LoVo (cell line): ENCODE data around the gene MAP3K4.

ENCODE experiments used
- DNase-seq: peaks from one replicate; pipeline ENCODE4 v3.0.0-alpha.2; 2016; ENCODE audit warnings: low spot score

MAP3K4 gene

GRCh38 chr6:161000632-161001031, 9.1 kb downstream of the MAP3K4 start:
- no peak for DNase-seq

GRCh38 chr6:161001421-161001820, 9.9 kb downstream of the MAP3K4 start:
- no peak for DNase-seq

GRCh38 chr6:161003336-161003735, 11.8 kb downstream of the MAP3K4 start:
- DNase-seq: no peak

GRCh38 chr6:161008245-161008644, 16.7 kb downstream of the MAP3K4 start:
- DNase-seq: no peak

- no peak for DNase-seq
These were observed 18.4 kb downstream of the MAP3K4 start for GRCh38 chr6:161009991-161010390.

- DNase-seq: no peak
These were observed 18.8 kb downstream of the MAP3K4 start for GRCh38 chr6:161010418-161010817.

- DNase-seq: no peak
These were observed 20.2 kb downstream of the MAP3K4 start for GRCh38 chr6:161011492-161012480.

GRCh38 chr6:161013695-161014094, 22.1 kb downstream of the MAP3K4 start:
- no peak for DNase-seq

GRCh38 chr6:161017766-161018564, 26.4 kb downstream of the MAP3K4 start:
- DNase-seq: no peak

GRCh38 chr6:161019324-161019839, 27.8 kb downstream of the MAP3K4 start:
- no peak for DNase-seq

- DNase-seq: no peak
These were observed 30.0 kb downstream of the MAP3K4 start for GRCh38 chr6:161021543-161021942.

- no peak for DNase-seq
These were observed 30.6 kb downstream of the MAP3K4 start for GRCh38 chr6:161021998-161022743.

GRCh38 chr6:161023316-161023715, 31.7 kb downstream of the MAP3K4 start:
- DNase-seq: no peak

GRCh38 chr6:161024364-161024920, 32.9 kb downstream of the MAP3K4 start:
- DNase-seq: no peak

- no peak for DNase-seq
These were observed 35.8 kb downstream of the MAP3K4 start for GRCh38 chr6:161027385-161027784.

- DNase-seq: no peak
These were observed 37.7 kb downstream of the MAP3K4 start for GRCh38 chr6:161029195-161029809.

- no peak for DNase-seq
These were observed 40.3 kb downstream of the MAP3K4 start for GRCh38 chr6:161031721-161032495.

- DNase-seq: no peak
These were observed 42.1 kb downstream of the MAP3K4 start for GRCh38 chr6:161033667-161034066.

GRCh38 chr6:161035182-161035980, 43.8 kb downstream of the MAP3K4 start:
- no peak for DNase-seq

GRCh38 chr6:161035981-161036263, 44.4 kb downstream of the MAP3K4 start:
- DNase-seq: no peak
